Measurements from ENCODE around the gene UTP18.

GRCh38 chr17:51250314-51250840, 10.0 kb upstream of the UTP18 start:
- TF ChIP-seq SUZ12 (IDR thresholded peaks at IDR 0.05; ENCODE audit: extremely low read depth, insufficient read depth, insufficient read length) (no peak), YY1 (IDR thresholded peaks at IDR 0.05; ENCODE audit: insufficient read depth, insufficient read length) (no peak), ZNF274 (IDR thresholded peaks at IDR 0.05; ENCODE audit: low read depth, low read length) (no peak)
